ENCODE results near the gene MBNL1. TPM values are rescaled to one million over a fixed set of nuclear protein-coding genes. Genes with fewer than 3 reads are reported as not detected.

Gene MBNL1, protein sequence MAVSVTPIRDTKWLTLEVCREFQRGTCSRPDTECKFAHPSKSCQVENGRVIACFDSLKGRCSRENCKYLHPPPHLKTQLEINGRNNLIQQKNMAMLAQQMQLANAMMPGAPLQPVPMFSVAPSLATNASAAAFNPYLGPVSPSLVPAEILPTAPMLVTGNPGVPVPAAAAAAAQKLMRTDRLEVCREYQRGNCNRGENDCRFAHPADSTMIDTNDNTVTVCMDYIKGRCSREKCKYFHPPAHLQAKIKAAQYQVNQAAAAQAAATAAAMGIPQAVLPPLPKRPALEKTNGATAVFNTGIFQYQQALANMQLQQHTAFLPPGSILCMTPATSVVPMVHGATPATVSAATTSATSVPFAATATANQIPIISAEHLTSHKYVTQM
- 200 TPM for polyA plus RNA-seq

DNA sequence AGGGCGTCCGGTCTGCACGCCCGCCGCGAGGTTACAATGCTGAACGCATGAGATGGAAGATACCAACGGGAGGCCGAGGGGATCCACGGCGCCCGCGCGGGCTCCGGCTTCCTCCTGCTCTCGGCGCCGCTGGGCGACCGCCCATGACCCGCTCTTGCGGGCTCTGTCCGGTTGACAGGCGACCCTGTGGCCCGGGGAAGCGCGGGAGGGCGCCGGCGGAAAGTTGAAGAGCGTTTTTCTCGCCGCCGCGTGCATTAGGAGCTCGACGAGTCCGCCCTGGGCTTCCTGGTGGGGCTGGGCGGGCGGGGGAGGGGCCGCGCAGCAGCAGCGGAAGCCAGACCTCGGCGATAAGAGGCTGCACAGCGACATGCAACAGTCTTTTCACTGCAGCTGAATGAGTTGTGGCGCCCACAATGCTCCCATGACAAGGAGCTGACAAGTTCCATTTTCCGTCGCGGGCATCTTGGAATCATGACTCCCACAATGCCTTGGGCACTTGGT lies at the start of gene MBNL1:
Gene MBNL1 (plus strand): TSS at position 375 of the 501 bp plus-strand sequence. CDS start 31,265 bp downstream, outside the sequence.
- Mint-ChIP-seq H3K36me3 (peaks cover 2% of the 10 kb centered on the region), H3K4me1 (peaks cover 36 to 52% (median 47%) of the 10 kb centered on the region in 3 donors), H3K4me3 (peak within 1 kb of the TSS; percentile 97 to 99 (median 99)), H3K27me3 (no peaks in the 10 kb centered on the region), H3K9me3 (peaks cover 0 to 2% (median 0%) of the 10 kb centered on the region in 3 donors), H3K27ac (peak within 1 kb of the TSS; percentile 98 to 99 (median 99))

DNA sequence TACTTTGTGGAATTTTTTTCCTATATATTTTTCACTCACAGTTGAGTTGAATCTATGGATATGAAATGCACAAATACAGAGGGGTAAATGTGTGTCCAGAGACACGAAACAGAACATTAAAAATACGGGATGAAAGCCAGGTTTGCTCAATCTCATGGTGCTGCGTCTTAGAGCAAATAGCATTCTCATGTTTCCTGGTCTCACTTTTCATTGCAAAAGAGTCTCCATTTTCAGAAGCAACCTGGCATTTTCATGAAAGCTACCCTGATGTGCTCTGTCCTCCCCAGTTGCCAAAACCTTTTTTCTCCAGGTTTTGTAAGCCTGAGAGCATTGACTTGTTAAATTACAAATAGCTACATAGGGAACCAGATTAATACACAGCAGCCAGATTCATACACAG lies 49.5 kb upstream of the MBNL1 start:
- H3K27ac Mint-ChIP-seq: peak overlapping the region in 2 of 3 donors; percentile 54 to 81
- peak overlapping the region in 1 of 4 donors; percentile 15 for H3K4me3 Mint-ChIP-seq
- H3K4me1 Mint-ChIP-seq: peaks cover 34 to 47% (median 39%) of the 10 kb centered on the region in 3 donors
- no peaks in the 10 kb centered on the region for H3K9me3 Mint-ChIP-seq
- no peaks in the 10 kb centered on the region for H3K36me3 Mint-ChIP-seq
- H3K27me3 Mint-ChIP-seq: no peaks in the 10 kb centered on the region

DNA sequence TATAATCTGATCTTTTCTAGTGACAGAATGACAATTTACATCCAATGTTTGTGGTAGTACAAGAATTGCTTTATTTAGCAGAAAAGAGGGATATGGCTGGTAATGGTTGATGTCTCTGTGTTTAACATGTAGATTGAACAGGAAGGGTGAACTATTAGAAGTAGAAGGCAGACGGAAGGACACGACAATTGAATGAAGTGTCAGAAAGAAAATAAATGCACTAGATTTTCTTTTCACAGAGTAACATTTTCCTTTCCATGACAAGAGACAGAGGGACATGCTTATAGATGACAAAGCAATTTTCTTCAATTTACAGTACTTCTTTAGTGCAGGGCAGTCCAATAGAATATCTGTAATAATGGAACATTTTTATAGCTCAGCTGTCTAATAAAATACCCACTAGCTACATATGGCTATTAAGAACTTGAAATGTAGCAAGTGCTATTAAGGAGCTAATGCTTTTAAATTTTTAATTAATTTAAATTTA lies 48.9 kb upstream of the MBNL1 start:
- no peaks in the 10 kb centered on the region for H3K27me3 Mint-ChIP-seq
- H3K9me3 Mint-ChIP-seq: no peaks in the 10 kb centered on the region
- H3K36me3 Mint-ChIP-seq: no peaks in the 10 kb centered on the region
- H3K27ac Mint-ChIP-seq: no peak overlapping the region
- H3K4me3 Mint-ChIP-seq: no peak overlapping the region
- peaks cover 36 to 46% (median 41%) of the 10 kb centered on the region in 3 donors for H3K4me1 Mint-ChIP-seq

- peaks cover 40 to 48% (median 47%) of the 10 kb centered on the region in 3 donors for H3K4me1 Mint-ChIP-seq
- H3K36me3 Mint-ChIP-seq: no peaks in the 10 kb centered on the region
- H3K27ac Mint-ChIP-seq: peak overlapping the region in 2 of 3 donors; percentile 48 to 69
- no peaks in the 10 kb centered on the region for H3K27me3 Mint-ChIP-seq
- H3K4me3 Mint-ChIP-seq: peak overlapping the region in 2 of 4 donors; percentile 61
- no peaks in the 10 kb centered on the region for H3K9me3 Mint-ChIP-seq
These were observed 46.4 kb upstream of the MBNL1 start for GRCh38 chr3:152222327-152222726.

DNA sequence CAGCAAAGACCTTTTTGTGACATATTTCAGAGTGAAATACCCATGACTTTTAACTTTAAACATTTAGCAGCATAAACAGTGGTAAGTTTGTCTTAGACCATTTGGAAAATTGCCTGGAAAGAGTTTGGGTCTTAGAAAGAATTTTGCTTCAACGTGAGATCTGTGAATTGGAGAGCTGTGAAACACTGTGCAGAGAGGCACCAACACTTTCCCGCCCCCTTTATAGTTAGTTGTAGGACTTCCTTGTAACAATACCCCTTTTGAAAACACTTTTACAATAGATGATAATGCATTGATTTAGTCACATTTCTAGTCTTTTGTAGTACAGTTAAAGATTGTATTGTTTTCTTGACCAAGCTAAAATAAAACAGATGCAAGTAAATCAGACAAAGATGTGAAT lies 43.5 kb upstream of the MBNL1 start:
- Mint-ChIP-seq H3K4me3 (no peak overlapping the region), H3K27me3 (no peaks in the 10 kb centered on the region), H3K27ac (no peak overlapping the region), H3K36me3 (no peaks in the 10 kb centered on the region), H3K9me3 (no peaks in the 10 kb centered on the region), H3K4me1 (peaks cover 37 to 38% (median 38%) of the 10 kb centered on the region in 3 donors)

GRCh38 chr3:152226176-152226575 lies 42.6 kb upstream of the MBNL1 start:
- H3K4me1 Mint-ChIP-seq: peaks cover 36 to 43% (median 42%) of the 10 kb centered on the region in 3 donors
- no peak overlapping the region for H3K27ac Mint-ChIP-seq
- H3K9me3 Mint-ChIP-seq: no peaks in the 10 kb centered on the region
- no peaks in the 10 kb centered on the region for H3K27me3 Mint-ChIP-seq
- H3K4me3 Mint-ChIP-seq: no peak overlapping the region
- H3K36me3 Mint-ChIP-seq: no peaks in the 10 kb centered on the region

DNA sequence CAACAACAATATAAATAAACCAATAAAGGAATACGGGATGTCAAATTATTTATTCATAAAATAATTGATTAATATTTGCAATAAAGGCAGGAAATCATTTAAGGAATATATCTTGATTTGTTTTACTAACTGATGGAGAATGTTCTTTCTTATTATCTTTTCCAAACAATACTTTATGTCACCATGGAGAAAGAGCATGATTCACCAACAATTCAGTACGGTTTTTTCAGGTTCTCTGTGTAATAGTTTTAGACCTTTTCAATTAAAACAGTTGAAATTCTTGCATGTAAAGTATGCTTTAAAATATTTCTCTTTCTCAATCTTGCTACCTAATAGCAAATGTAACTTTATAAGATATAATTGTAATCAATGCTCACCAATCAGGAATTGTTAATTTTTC lies 41.7 kb upstream of the MBNL1 start:
- Mint-ChIP-seq H3K4me1 (peaks cover 27 to 35% (median 34%) of the 10 kb centered on the region in 3 donors), H3K9me3 (no peaks in the 10 kb centered on the region), H3K36me3 (no peaks in the 10 kb centered on the region), H3K27ac (no peak overlapping the region), H3K4me3 (no peak overlapping the region), H3K27me3 (no peaks in the 10 kb centered on the region)

DNA sequence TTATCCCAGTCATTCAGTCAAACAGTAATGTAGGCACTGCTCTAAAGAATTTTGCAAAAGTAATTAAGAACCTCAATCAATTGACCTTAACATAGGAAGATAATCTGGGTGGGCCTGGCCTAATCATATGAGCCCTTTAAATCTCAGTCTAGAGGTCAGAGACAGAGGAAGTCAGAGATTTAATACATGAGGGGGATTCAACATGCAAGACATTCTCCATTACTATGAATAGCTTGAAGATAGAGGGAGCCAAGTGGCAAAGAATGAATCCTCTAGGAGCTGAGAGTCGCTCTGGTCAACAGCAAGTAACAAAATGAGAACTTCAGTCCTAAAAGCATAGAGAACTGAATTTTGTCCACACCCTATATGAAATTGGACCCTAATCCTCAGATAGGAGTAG lies 39.0 kb upstream of the MBNL1 start:
- H3K9me3 Mint-ChIP-seq: no peaks in the 10 kb centered on the region
- H3K27ac Mint-ChIP-seq: no peak overlapping the region
- no peaks in the 10 kb centered on the region for H3K27me3 Mint-ChIP-seq
- no peak overlapping the region for H3K4me3 Mint-ChIP-seq
- no peaks in the 10 kb centered on the region for H3K36me3 Mint-ChIP-seq
- peaks cover 9 to 26% (median 20%) of the 10 kb centered on the region in 3 donors for H3K4me1 Mint-ChIP-seq

DNA sequence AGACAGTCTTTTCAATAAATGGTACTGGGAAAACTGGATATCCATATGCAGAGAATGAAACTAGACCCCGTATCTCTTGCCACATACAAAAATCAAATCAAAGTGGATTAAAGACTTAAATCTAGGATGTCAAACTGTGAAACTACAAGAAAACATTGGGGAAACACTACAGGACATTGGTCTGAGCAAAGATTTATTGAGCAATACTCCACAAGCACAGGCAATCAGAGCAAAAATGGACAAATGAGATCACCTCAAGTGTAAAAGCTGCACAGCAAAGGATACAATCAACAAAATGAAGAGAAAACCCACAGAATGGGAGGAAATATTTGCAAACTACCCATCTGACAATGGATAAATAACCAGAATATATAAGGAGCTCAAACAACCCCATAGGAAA lies 38.4 kb upstream of the MBNL1 start:
- H3K27ac Mint-ChIP-seq: no peak overlapping the region
- H3K27me3 Mint-ChIP-seq: no peaks in the 10 kb centered on the region
- H3K4me1 Mint-ChIP-seq: peaks cover 8 to 25% (median 17%) of the 10 kb centered on the region in 3 donors
- no peaks in the 10 kb centered on the region for H3K36me3 Mint-ChIP-seq
- no peak overlapping the region for H3K4me3 Mint-ChIP-seq
- no peaks in the 10 kb centered on the region for H3K9me3 Mint-ChIP-seq

DNA sequence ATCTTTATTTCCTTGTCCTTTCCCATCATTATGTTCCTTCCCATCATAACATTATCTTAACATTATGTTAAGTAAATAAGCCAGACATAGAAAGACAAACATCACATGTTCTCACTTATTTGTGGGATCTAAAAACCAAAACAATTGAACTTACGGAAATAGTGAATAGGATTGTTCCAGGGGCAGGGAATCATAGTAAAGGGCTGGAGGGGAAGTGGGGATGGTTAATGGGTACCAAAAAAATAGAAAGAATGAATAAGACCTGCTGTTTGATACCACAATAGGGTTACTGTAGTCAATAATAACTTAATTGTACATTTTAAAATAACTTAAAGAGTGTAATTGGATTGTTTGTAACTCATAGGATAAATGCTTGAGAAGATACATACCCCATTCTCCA lies 36.7 kb upstream of the MBNL1 start:
- Mint-ChIP-seq H3K27ac (no peak overlapping the region), H3K27me3 (no peaks in the 10 kb centered on the region), H3K4me3 (no peak overlapping the region), H3K4me1 (peaks cover 15 to 31% (median 24%) of the 10 kb centered on the region in 3 donors), H3K36me3 (no peaks in the 10 kb centered on the region), H3K9me3 (no peaks in the 10 kb centered on the region)

DNA sequence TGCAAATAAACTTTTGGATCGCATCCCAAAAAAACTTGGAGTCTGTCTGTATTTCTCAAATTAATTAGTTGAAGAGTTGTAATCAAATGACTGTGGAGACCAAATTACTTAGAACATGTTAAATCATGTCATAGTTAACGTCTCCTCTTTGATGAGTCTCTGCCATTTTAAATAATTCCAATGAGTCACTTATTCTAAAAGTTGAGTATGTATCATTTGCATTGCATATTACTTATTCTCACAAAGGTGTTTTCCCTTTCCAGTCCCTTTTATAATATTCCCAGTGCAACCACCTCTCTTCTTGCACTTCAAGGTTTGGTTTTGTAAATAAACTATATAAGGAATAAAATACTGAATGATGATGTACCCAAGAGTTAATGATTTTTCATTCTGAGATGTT lies 36.0 kb upstream of the MBNL1 start:
- no peak overlapping the region for H3K4me3 Mint-ChIP-seq
- no peaks in the 10 kb centered on the region for H3K27me3 Mint-ChIP-seq
- peaks cover 17 to 33% (median 27%) of the 10 kb centered on the region in 3 donors for H3K4me1 Mint-ChIP-seq
- H3K9me3 Mint-ChIP-seq: peaks cover 0 to 2% (median 2%) of the 10 kb centered on the region in 3 donors
- no peaks in the 10 kb centered on the region for H3K36me3 Mint-ChIP-seq
- no peak overlapping the region for H3K27ac Mint-ChIP-seq

DNA sequence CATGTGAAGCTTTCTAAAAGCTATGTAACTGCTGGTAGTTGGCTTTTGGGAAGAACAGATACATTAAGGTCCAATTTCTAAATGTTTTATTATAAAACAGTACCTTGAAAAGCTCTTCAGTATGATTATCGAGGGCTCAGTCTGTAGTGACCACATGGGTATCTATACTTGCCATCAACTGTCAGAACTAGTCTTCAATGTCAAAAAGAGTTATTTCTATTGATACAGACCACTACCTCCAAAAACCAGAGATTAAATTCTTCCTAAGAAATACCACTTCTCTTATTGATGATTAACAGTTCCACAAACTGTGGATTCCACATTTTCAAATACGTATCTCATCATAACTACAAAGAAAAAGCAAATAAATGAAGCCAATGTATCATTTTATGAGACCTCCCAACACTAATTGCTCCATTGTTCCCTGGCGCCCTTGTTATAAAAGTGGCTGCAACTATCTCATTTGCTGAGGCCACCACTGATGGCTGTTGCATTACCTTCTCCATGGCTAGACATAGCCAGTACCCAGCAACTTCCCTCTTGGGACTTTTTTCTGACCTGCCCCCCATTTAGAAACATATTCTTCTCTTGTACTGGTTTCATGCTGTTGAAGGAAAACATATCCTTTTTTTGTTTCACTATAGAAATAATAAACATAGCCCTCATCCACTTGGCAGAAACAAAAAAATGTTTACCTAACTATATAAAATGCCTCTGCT lies 33.9 kb upstream of the MBNL1 start:
- Mint-ChIP-seq H3K9me3 (peaks cover 0 to 4% (median 3%) of the 10 kb centered on the region in 3 donors), H3K27me3 (no peaks in the 10 kb centered on the region), H3K4me1 (peaks cover 18 to 43% (median 37%) of the 10 kb centered on the region in 3 donors), H3K4me3 (no peak overlapping the region), H3K36me3 (no peaks in the 10 kb centered on the region), H3K27ac (no peak overlapping the region)

GRCh38 chr3:152235709-152236298 lies 32.9 kb upstream of the MBNL1 start:
- H3K27me3 Mint-ChIP-seq: no peaks in the 10 kb centered on the region
- H3K9me3 Mint-ChIP-seq: peaks cover 0 to 4% (median 3%) of the 10 kb centered on the region in 3 donors
- H3K27ac Mint-ChIP-seq: no peak overlapping the region
- H3K36me3 Mint-ChIP-seq: no peaks in the 10 kb centered on the region
- H3K4me1 Mint-ChIP-seq: peaks cover 21 to 44% (median 32%) of the 10 kb centered on the region in 3 donors
- no peak overlapping the region for H3K4me3 Mint-ChIP-seq

DNA sequence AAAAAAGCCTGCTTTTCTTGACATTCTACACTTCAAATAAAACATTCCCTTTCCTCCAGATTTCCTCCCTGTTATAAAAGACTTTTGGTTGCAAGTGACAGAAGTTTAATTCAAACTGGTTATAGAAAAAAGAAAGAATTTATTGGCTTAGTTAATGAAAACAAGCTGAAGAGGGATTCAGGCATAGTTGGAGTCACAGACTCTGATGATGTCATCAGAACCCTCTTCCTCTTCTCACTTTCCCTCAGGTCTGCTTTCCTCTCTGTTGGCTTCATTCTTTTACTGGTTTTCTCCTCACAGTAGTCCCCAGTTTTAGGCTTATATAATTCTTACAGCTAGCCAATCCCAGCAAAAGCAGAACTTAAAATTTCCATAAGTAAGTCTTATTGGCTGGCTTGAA lies 32.0 kb upstream of the MBNL1 start:
- H3K9me3 Mint-ChIP-seq: peaks cover 0 to 4% (median 3%) of the 10 kb centered on the region in 3 donors
- H3K27me3 Mint-ChIP-seq: no peaks in the 10 kb centered on the region
- peak overlapping the region in 2 of 4 donors; percentile 10 to 53 for H3K4me3 Mint-ChIP-seq
- no peak overlapping the region for H3K27ac Mint-ChIP-seq
- H3K4me1 Mint-ChIP-seq: peaks cover 30 to 48% (median 38%) of the 10 kb centered on the region in 3 donors
- H3K36me3 Mint-ChIP-seq: no peaks in the 10 kb centered on the region
